Activated B cell treated with CpG ODN at 0.5 μM for 24 hours (primary cell): ENCODE measurements around the gene PHPT1. TPM values are rescaled to one million over a fixed set of nuclear protein-coding genes. Genes with fewer than 3 reads are reported as not detected.

Experiments used
- total RNA-seq: library from RNA; stranded (reverse); gene quantifications from 2 replicates; pipeline ENCODE4 v1.2.3, GENCODE V29; 2022

The PHPT1 gene
- total RNA-seq, 1 donor from 2014 or later: 64.6 TPM

Other genes with a start within 250 kb of the PHPT1 start
- not detected in 2 replicates for gene EGFL7, start 186.5 kb upstream of the PHPT1 start, total RNA-seq
- gene AGPAT2, start 162.0 kb upstream of the PHPT1 start, total RNA-seq: 16.6 and 17.1 TPM in 2 replicates
- 1.5 and 2.2 TPM in 2 replicates for gene DIPK1B, start 136.8 kb upstream of the PHPT1 start, total RNA-seq
- 13.7 and 15.9 TPM in 2 replicates for gene LCN10, start 106.5 kb upstream of the PHPT1 start, total RNA-seq
- gene LCN6, start 100.9 kb upstream of the PHPT1 start, total RNA-seq: not detected in 2 replicates
- 5.3 and 6.9 TPM in 2 replicates for gene LCN8, start 91.2 kb upstream of the PHPT1 start, total RNA-seq
- gene LCN15, start 84.9 kb upstream of the PHPT1 start, total RNA-seq: not detected in 2 replicates
- gene TMEM141, start 58.1 kb upstream of the PHPT1 start, total RNA-seq: 34.9 and 35.8 TPM in 2 replicates
- gene CCDC183, start 53.1 kb upstream of the PHPT1 start, total RNA-seq: not detected in 2 replicates
- 70.1 and 75.0 TPM in 2 replicates for gene RABL6, start 41.5 kb upstream of the PHPT1 start, total RNA-seq
- 1.0 and 1.6 TPM in 2 replicates for gene AJM1, start 6.9 kb upstream of the PHPT1 start, total RNA-seq
- 5.2 and 6.1 TPM in 2 replicates for gene MAMDC4, start 2.9 kb downstream of the PHPT1 start, total RNA-seq
- gene EDF1, start 16.9 kb downstream of the PHPT1 start, total RNA-seq: 282 and 298 TPM in 2 replicates
- 49.7 and 58.2 TPM in 2 replicates for gene TRAF2, start 37.1 kb downstream of the PHPT1 start, total RNA-seq
- 81.5 and 82.1 TPM in 2 replicates for gene FBXW5, start 95.3 kb downstream of the PHPT1 start, total RNA-seq
- 0.69 and 3.4 TPM in 2 replicates for gene C8G, start 95.8 kb downstream of the PHPT1 start, total RNA-seq
- 2.4 TPM in 2 replicates for gene LCN12, start 102.9 kb downstream of the PHPT1 start, total RNA-seq
- gene PTGDS, start 128.1 kb downstream of the PHPT1 start, total RNA-seq: not detected in 2 replicates
- gene LCNL1, start 133.6 kb downstream of the PHPT1 start, total RNA-seq: not detected in 2 replicates
- 43.4 and 47.8 TPM in 2 replicates for gene PAXX, start 143.0 kb downstream of the PHPT1 start, total RNA-seq
- gene CLIC3, start 147.2 kb downstream of the PHPT1 start, total RNA-seq: not detected in 2 replicates
- gene ABCA2, start 178.8 kb downstream of the PHPT1 start, total RNA-seq: 4.5 and 7.5 TPM in 2 replicates
- 3.9 and 5.0 TPM in 2 replicates for gene FUT7, start 182.7 kb downstream of the PHPT1 start, total RNA-seq
- 0.18 TPM in 1 of 2 replicates, not detected in the other for gene NPDC1, start 196.8 kb downstream of the PHPT1 start, total RNA-seq
- gene ENTPD2, start 204.7 kb downstream of the PHPT1 start, total RNA-seq: not detected in 2 replicates
- gene SAPCD2, start 221.1 kb downstream of the PHPT1 start, total RNA-seq: 0.80 and 0.81 TPM in 2 replicates
- 13.4 and 17.2 TPM in 2 replicates for gene UAP1L1, start 228.1 kb downstream of the PHPT1 start, total RNA-seq
- 33.6 and 37.7 TPM in 2 replicates for gene MAN1B1, start 237.6 kb downstream of the PHPT1 start, total RNA-seq